ENCODE data around the gene SLFNL1. TPM values are rescaled to one million over a fixed set of nuclear protein-coding genes. Genes with fewer than 3 reads are reported as not detected.

Gene SLFNL1
- total RNA-seq, 1 experiment from 2014 or later = 0.11 TPM

- H3K27ac Mint-ChIP-seq = no peak overlapping the region
- Histone ChIP-seq H4K20me1 (ENCODE audit: control insufficient read depth, insufficient read depth, insufficient read length) (no peaks in the 10 kb centered on the region), H3K23ac (ENCODE audit: insufficient read length, low read depth, low read length) (no peak overlapping the region), H2AK5ac (ENCODE audit: insufficient read length, low read length) (no peak overlapping the region), H4K5ac (ENCODE audit: insufficient read length, low read depth, low read length) (no peak overlapping the region), H3K27ac (ENCODE audit: insufficient read length, low read depth, low read length) (no peak overlapping the region), H4K8ac (replicated peaks; ENCODE audit: insufficient read length, low read depth, low read length) (no peak overlapping the region), H2BK5ac (ENCODE audit: insufficient read length, low read length) (no peak overlapping the region), H3K79me1 (ENCODE audit: insufficient read depth, low read depth, low read length, poor library complexity, severe bottlenecking) (no peaks in the 10 kb centered on the region), H2BK120ac (ENCODE audit: low read depth, low read length, poor library complexity, severe bottlenecking) (no peak overlapping the region), H2BK15ac (ENCODE audit: low read depth, low read length) (no peak overlapping the region), H3K27me3 (ENCODE audit: insufficient read depth, low read length) (no peaks in the 10 kb centered on the region), H3K9ac (ENCODE audit: extremely low read depth, insufficient read length, low read length) (no peak overlapping the region), H3K23me2 (ENCODE audit: insufficient read length, low read depth, low read length, poor library complexity, severe bottlenecking) (peaks cover 7% of the 10 kb centered on the region), H3K79me2 (ENCODE audit: insufficient read depth, low read length) (peaks cover 20% of the 10 kb centered on the region; the same call in 1 of the 2 replicates), H3K4me1 (ENCODE audit: insufficient read depth, low read length) (peaks cover 6% of the 10 kb centered on the region), H3K9me3 (ENCODE audit: control insufficient read depth, low read depth, low read length) (no peaks in the 10 kb centered on the region), H3K4me2 (ENCODE audit: insufficient read depth, insufficient read length, low read length) (no peak overlapping the region), H3T11ph (ENCODE audit: low read length) (no peak overlapping the region), H3K4ac (ENCODE audit: low read depth, low read length) (no peak overlapping the region), H2BK20ac (ENCODE audit: low read depth, low read length, poor library complexity, severe bottlenecking) (no peak overlapping the region), H3K56ac (ENCODE audit: insufficient read length, low read depth, low read length) (no peak overlapping the region), H4K91ac (ENCODE audit: insufficient read length, low read depth, low read length) (no peak overlapping the region), H2AFZ (ENCODE audit: low read length) (no peak overlapping the region), H3K18ac (ENCODE audit: insufficient read length, low read depth, low read length) (no peak overlapping the region), H2BK12ac (ENCODE audit: insufficient read length, low read depth, low read length) (no peak overlapping the region), H3K14ac (ENCODE audit: insufficient read depth, low read length) (no peak overlapping the region)
- no peaks in the 10 kb centered on the region for H3K9me3 Mint-ChIP-seq
- DNase-seq = no peak
- peaks cover 16 to 19% of the 10 kb centered on the region in 2 experiments for H3K4me1 Mint-ChIP-seq
- WGBS (ENCODE audit: extremely low coverage, insufficient read length, low lambda C conversion rate) = no CpG with 5 or more reads among the region's 2 CpGs
- H3K27me3 Mint-ChIP-seq (ENCODE audit: low read depth) = no peaks in the 10 kb centered on the region
- H3K36me3 Mint-ChIP-seq (ENCODE audit: insufficient read depth in 1 of 3, low read depth in 3 of 3) = peaks cover 43 to 65% (median 61%) of the 10 kb centered on the region in 3 experiments; a peak in 6 of 7 replicates
- TF ChIP-seq CTCF (conservative IDR thresholded peaks at IDR 0.05) = no peak
- H3K4me3 Mint-ChIP-seq = no peak overlapping the region
These were observed 37.5 kb downstream of the SLFNL1 start for GRCh38 chr1:40984066-40984465.

Measured in H9 (cell line).